Neural progenitor cell (in vitro differentiated cells): ENCODE data around the gene CEP131.

ENCODE experiments used
- EZH2phosphoT487 ChIP-seq: fragments of 200-600 bp; sonication (generic); IDR thresholded peaks from 2 replicates; pipeline ENCODE4 v1.6.1; 2017; ENCODE audit warnings: antibody characterized with exemption
- TF ChIP-seq, protein P1 (sequence below): fragments of 200-600 bp; sonication (generic); IDR thresholded peaks from 2 replicates; pipeline ENCODE4 v1.5.1; 2017; ENCODE audit warnings: antibody characterized with exemption, mild to moderate bottlenecking

DNA sequence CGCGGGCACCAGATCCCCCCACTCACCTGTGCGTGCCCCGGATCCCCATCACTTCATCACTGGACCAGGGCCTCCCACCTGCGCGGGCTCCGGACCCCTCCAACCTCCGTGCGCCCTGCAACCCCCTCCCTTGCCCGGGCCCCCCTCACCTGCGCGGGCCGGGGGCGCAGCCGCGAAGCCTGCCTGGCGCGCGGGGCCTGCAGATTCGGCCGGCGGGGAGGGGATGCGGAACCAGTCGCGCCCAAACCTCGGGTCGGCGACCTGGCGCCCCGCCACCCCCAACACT, 202 bp downstream of the CEP131 start:
- TF ChIP-seq, protein P1, sequence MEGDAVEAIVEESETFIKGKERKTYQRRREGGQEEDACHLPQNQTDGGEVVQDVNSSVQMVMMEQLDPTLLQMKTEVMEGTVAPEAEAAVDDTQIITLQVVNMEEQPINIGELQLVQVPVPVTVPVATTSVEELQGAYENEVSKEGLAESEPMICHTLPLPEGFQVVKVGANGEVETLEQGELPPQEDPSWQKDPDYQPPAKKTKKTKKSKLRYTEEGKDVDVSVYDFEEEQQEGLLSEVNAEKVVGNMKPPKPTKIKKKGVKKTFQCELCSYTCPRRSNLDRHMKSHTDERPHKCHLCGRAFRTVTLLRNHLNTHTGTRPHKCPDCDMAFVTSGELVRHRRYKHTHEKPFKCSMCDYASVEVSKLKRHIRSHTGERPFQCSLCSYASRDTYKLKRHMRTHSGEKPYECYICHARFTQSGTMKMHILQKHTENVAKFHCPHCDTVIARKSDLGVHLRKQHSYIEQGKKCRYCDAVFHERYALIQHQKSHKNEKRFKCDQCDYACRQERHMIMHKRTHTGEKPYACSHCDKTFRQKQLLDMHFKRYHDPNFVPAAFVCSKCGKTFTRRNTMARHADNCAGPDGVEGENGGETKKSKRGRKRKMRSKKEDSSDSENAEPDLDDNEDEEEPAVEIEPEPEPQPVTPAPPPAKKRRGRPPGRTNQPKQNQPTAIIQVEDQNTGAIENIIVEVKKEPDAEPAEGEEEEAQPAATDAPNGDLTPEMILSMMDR, result no peak
- no peak for TF ChIP-seq EZH2phosphoT487
